HG03066 (cell line): ENCODE data around the gene CDC6.

Experiments used
- ATAC-seq: cut with Tn5 transposase; IDR thresholded peaks from one replicate; pipeline ENCODE4 v1.9.1; 2021; ENCODE audit warnings: low read depth; ENCODE audit not compliant: unreplicated experiment

CDC6 gene

GRCh38 chr17:40350689-40351358, 63.1 kb downstream of the CDC6 start:
- no peak for ATAC-seq

DNA sequence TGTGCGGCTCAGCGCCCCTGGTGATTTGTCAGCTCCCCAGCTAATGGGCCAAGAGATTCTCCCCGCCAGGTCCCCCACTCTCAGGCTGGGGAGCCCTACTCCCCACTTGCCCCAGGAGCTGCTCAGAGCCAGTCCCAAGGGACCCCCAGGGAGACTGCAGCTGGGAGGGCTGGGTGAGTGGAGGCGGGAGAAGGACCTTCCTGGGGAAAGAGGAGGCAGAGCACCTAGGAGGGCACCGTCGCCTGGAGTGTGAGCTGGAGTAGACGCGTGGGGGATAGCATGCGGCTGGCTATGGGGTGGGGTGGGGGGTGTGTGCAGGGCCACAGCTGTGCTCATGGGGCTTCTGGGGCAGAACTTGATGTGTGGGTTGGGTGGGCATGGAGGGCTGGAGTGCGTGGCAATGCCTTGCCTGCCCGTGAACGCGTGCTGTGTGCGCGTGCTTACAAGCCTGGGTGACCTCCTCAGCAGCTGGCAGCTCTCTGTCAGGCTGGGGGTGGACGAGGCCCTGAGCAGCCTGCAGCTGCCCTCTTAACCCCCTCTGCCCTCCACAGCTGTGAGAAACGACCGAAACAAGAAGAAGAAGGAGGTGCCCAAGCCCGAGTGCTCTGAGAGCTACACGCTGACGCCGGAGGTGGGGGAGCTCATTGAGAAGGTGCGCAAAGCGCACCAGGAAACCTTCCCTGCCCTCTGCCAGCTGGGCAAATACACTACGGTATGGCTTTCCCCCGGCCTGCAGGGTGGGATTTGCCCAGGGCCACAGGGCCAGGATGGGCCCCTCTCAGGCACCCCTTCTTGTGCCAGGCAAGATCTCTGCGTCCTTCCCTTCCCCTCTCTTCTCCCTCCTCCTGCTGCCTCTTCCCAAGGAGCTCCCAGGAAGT, 63.9 kb downstream of the CDC6 start:
- ATAC-seq = no peak

DNA sequence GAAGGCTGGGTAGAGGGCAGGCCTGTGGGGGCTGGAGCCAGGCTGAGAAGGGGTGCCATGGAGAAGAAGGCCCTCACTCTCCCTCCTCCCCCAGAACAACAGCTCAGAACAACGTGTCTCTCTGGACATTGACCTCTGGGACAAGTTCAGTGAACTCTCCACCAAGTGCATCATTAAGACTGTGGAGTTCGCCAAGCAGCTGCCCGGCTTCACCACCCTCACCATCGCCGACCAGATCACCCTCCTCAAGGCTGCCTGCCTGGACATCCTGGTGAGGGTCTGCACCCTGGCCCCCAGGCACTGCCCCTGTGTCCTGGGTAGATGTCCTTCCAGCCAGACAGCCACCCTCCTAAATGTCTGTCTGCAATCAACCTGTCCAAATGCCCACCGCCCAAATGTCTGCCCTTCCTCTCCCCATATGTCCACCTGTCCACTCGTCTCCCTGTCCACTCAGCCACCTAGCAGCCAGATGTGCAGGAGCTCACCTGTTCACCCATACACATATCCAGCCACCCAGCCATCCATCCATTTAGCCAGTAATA, 64.6 kb downstream of the CDC6 start:
- ATAC-seq = no peak

- ATAC-seq = no peak
These were observed 65.2 kb downstream of the CDC6 start for GRCh38 chr17:40352779-40353394.
